Testis (tissue), 2 donors: ENCODE results near the gene ESF1.

Experiments used
- CTCF ChIP-seq, 3 experiments: fragments of 450-650 bp in 2 of 3; fragments of 200-600 bp in 1 of 3; sonication (generic) in 1 of 3; IDR thresholded peaks; one replicate each; pipeline ENCODE4 v1.5.1; 2016 to 2019; ENCODE audit warnings: antibody characterized with exemption in 3 of 3, mild to moderate bottlenecking in 2 of 3, moderate library complexity in 1 of 3
- POLR2A ChIP-seq: fragments of 450-650 bp; IDR thresholded peaks from one replicate; pipeline ENCODE4 v1.6.1; 2017; ENCODE audit warnings: antibody characterized with exemption, mild to moderate bottlenecking, moderate library complexity

- TF ChIP-seq CTCF (IDR thresholded peaks at IDR 0.05) = no peak
- TF ChIP-seq POLR2A = no peak
These were observed 14.3 kb upstream of the ESF1 start for GRCh38 chr20:13799040-13799439.
